Trophoblast cell (in vitro differentiated cells and primary cell): ENCODE measurements around the gene ACY1.

ENCODE experiments used
- DNase-seq, 2 donors: peaks; one replicate each; pipeline ENCODE4 v3.0.0-alpha.2; 2016
- H2AFZ ChIP-seq: 2 replicates; pipeline ENCODE4 v1.6.1; 2013; ENCODE audit warnings: low read length, moderate library complexity, mild to moderate bottlenecking; ENCODE audit not compliant: insufficient read depth, poor library complexity
- H2AK5ac ChIP-seq: 2 replicates; pipeline ENCODE4 v1.6.1; 2013; ENCODE audit warnings: mild to moderate bottlenecking, low read length
- H2BK120ac ChIP-seq: 2 replicates; pipeline ENCODE4 v1.6.1; 2013; ENCODE audit warnings: low read length, mild to moderate bottlenecking, moderate library complexity; ENCODE audit not compliant: insufficient read depth, poor library complexity
- H2BK12ac ChIP-seq: 2 replicates; pipeline ENCODE4 v1.6.1; 2013; ENCODE audit warnings: mild to moderate bottlenecking, low read length, moderate library complexity
- H2BK5ac ChIP-seq: 2 replicates; pipeline ENCODE4 v1.6.1; 2013; ENCODE audit warnings: low read length, low read depth, moderate library complexity, mild to moderate bottlenecking; ENCODE audit not compliant: poor library complexity
- H3K14ac ChIP-seq: 2 replicates; pipeline ENCODE4 v1.6.1; 2013; ENCODE audit warnings: mild to moderate bottlenecking, low read length
- H3K18ac ChIP-seq: 2 replicates; pipeline ENCODE4 v1.6.1; 2013; ENCODE audit warnings: mild to moderate bottlenecking, low read length
- H3K23ac ChIP-seq: 2 replicates; pipeline ENCODE4 v1.6.1; 2013; ENCODE audit warnings: low read length
- H3K27ac ChIP-seq: 2 replicates; pipeline ENCODE4 v1.5.1; 2013; ENCODE audit warnings: low read depth, mild to moderate bottlenecking, inconsistent platforms, low read length, moderate library complexity
- H3K27me3 ChIP-seq: 2 replicates; pipeline ENCODE4 v1.6.1; 2013; ENCODE audit warnings: inconsistent platforms, mild to moderate bottlenecking, low read length, moderate library complexity; ENCODE audit not compliant: insufficient read depth
- H3K36me3 ChIP-seq, 2 experiments: 1 replicate in 1 of 2; 2 replicates in 1 of 2; pipeline ENCODE4 v1.6.1; 2013; ENCODE audit warnings: low read length in 2 of 2, mild to moderate bottlenecking in 2 of 2, moderate library complexity in 1 of 2; ENCODE audit not compliant: insufficient read depth in 2 of 2, control insufficient read depth in 1 of 2
- H3K4ac ChIP-seq: 2 replicates; pipeline ENCODE4 v1.6.1; 2013; ENCODE audit warnings: low read depth, mild to moderate bottlenecking, low read length, moderate library complexity
- H3K4me1 ChIP-seq, 2 experiments: 1 replicate in 1 of 2; 2 replicates in 1 of 2; pipeline ENCODE4 v1.6.1; 2013; ENCODE audit warnings: low read length in 2 of 2, mild to moderate bottlenecking in 2 of 2, moderate library complexity in 1 of 2; ENCODE audit not compliant: insufficient read depth in 2 of 2, control insufficient read depth in 1 of 2
- H3K4me2 ChIP-seq: 2 replicates; pipeline ENCODE4 v1.6.1; 2013; ENCODE audit warnings: inconsistent platforms, mild to moderate bottlenecking, low read length, moderate library complexity
- H3K4me3 ChIP-seq: 2 replicates; pipeline ENCODE4 v1.5.1; 2013; ENCODE audit warnings: mild to moderate bottlenecking, low read depth, low read length, inconsistent platforms
- H3K79me1 ChIP-seq: one replicate; pipeline ENCODE4 v1.6.1; 2013; ENCODE audit warnings: low read length
- H3K79me2 ChIP-seq: 2 replicates; pipeline ENCODE4 v1.6.1; 2013; ENCODE audit warnings: low read length, mild to moderate bottlenecking; ENCODE audit not compliant: control insufficient read depth, insufficient read depth, poor library complexity
- H3K9ac ChIP-seq: 2 replicates; pipeline ENCODE4 v1.6.1; 2013; ENCODE audit warnings: mild to moderate bottlenecking, low read length
- H3K9me3 ChIP-seq: 2 replicates; pipeline ENCODE4 v1.6.1; 2013; ENCODE audit warnings: low read depth, mild to moderate bottlenecking, control low read depth, inconsistent platforms, low read length; ENCODE audit not compliant: insufficient read depth
- H4K12ac ChIP-seq: 2 replicates; pipeline ENCODE4 v1.6.1; 2013; ENCODE audit warnings: low read depth, mild to moderate bottlenecking, low read length, moderate library complexity
- H4K8ac ChIP-seq: 2 replicates; pipeline ENCODE4 v1.6.1; 2013; ENCODE audit warnings: low read depth, mild to moderate bottlenecking, low read length, moderate library complexity
- H4K91ac ChIP-seq: one replicate; pipeline ENCODE4 v1.6.1; 2013; ENCODE audit warnings: low read depth, mild to moderate bottlenecking, low read length, moderate library complexity
- WGBS: extraction: QIAGEN DNeasy Blood & Tissue Kit; methylation state at CpG from one replicate; pipeline ENCODE4 v1.1.7; 2013; ENCODE audit warnings: missing lambda C conversion rate; ENCODE audit not compliant: insufficient read length, insufficient coverage; ENCODE audit errors: extremely low coverage; 5-methylcytosine and 5-hydroxymethylcytosine counted together

The ACY1 gene

GRCh38 chr3:51948016-51948580, 35.2 kb upstream of the ACY1 start:
- no peak overlapping the region for H3K4ac ChIP-seq
- H3K4me2 ChIP-seq = no peak overlapping the region
- H3K4me3 ChIP-seq = no peak overlapping the region
- H2BK120ac ChIP-seq = no peak overlapping the region
- no peaks in the 10 kb centered on the region for H3K79me1 ChIP-seq
- no peaks in the 10 kb centered on the region for H3K79me2 ChIP-seq
- no peak overlapping the region for H2AK5ac ChIP-seq
- H4K8ac ChIP-seq = no peak overlapping the region
- no peaks in the 10 kb centered on the region for H3K27me3 ChIP-seq
- no peak for DNase-seq
- H2BK5ac ChIP-seq = no peak overlapping the region
- H4K91ac ChIP-seq = no peak overlapping the region
- no peak overlapping the region for H4K12ac ChIP-seq
- H3K36me3 ChIP-seq = no peaks in the 10 kb centered on the region
- no peak overlapping the region for H3K23ac ChIP-seq
- H3K4me1 ChIP-seq = no peaks in the 10 kb centered on the region
- no peak overlapping the region for H3K9ac ChIP-seq
- no peak overlapping the region for H3K14ac ChIP-seq
- no peak overlapping the region for H3K27ac ChIP-seq
- no peak overlapping the region for H3K18ac ChIP-seq
- H3K9me3 ChIP-seq = no peaks in the 10 kb centered on the region
- no peak overlapping the region for H2BK12ac ChIP-seq
- WGBS = no CpG with 5 or more reads among the region's 10 CpGs
- no peak overlapping the region for H2AFZ ChIP-seq

- no CpG with 5 or more reads among the region's 5 CpGs for WGBS
- Histone ChIP-seq H3K27me3 (peaks cover 8% of the 10 kb centered on the region), H3K9ac (no peak overlapping the region), H2BK12ac (no peak overlapping the region), H3K18ac (no peak overlapping the region), H4K12ac (peak overlapping the region; percentile 7), H3K9me3 (no peaks in the 10 kb centered on the region), H2AFZ (no peak overlapping the region), H3K4me1 (no peaks in the 10 kb centered on the region), H2AK5ac (no peak overlapping the region), H2BK5ac (no peak overlapping the region), H3K4ac (no peak overlapping the region), H3K4me3 (no peak overlapping the region), H2BK120ac (no peak overlapping the region), H3K14ac (no peak overlapping the region), H3K27ac (no peak overlapping the region), H4K8ac (no peak overlapping the region), H3K79me1 (no peaks in the 10 kb centered on the region), H3K79me2 (no peaks in the 10 kb centered on the region), H3K4me2 (no peak overlapping the region), H3K23ac (no peak overlapping the region), H4K91ac (no peak overlapping the region), H3K36me3 (no peaks in the 10 kb centered on the region)
- DNase-seq = no peak
Measured at GRCh38 chr3:51949121-51949520, 34.2 kb upstream of the ACY1 start.

DNA sequence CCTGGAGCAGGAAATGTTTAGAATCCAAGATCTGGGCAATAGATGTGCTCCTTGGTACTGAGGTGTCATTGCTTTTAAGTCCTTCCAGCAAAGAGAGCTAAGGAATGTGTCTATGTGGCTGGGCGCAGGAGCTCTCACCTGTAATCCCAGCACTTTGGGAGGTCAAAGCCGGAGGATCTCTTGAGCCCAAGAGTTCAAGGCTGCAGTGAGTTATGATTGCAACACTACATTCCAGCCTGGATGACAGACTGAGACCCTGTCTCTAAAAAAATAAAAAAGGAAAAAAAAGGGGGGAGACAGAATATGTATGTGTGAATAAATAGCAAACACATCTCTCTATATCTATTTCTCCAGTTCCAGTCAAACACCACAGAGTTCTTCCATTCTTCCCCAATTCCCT, 32.4 kb upstream of the ACY1 start:
- Histone ChIP-seq H2BK120ac (no peak overlapping the region), H4K8ac (no peak overlapping the region), H3K4ac (no peak overlapping the region), H3K9me3 (peaks cover 2% of the 10 kb centered on the region), H2BK5ac (no peak overlapping the region), H2AK5ac (no peak overlapping the region), H3K14ac (no peak overlapping the region), H3K79me2 (no peaks in the 10 kb centered on the region), H3K27ac (no peak overlapping the region), H4K91ac (no peak overlapping the region), H2BK12ac (no peak overlapping the region), H3K18ac (no peak overlapping the region), H3K4me2 (no peak overlapping the region), H2AFZ (no peak overlapping the region), H3K4me1 (peaks cover 6 to 8% of the 10 kb centered on the region in 2 experiments), H3K79me1 (no peaks in the 10 kb centered on the region), H3K23ac (no peak overlapping the region), H3K4me3 (no peak overlapping the region), H3K27me3 (peaks cover 19% of the 10 kb centered on the region), H4K12ac (no peak overlapping the region), H3K36me3 (no peaks in the 10 kb centered on the region), H3K9ac (no peak overlapping the region)
- no CpG with 5 or more reads among the region's 2 CpGs for WGBS
- DNase-seq = no peak

GRCh38 chr3:51953445-51953844, 29.9 kb upstream of the ACY1 start:
- peaks cover 7 to 17% of the 10 kb centered on the region in 2 experiments for H3K4me1 ChIP-seq
- peak in 1 of 2 donors; percentile 20 for DNase-seq
- H2BK5ac ChIP-seq = no peak overlapping the region
- no CpG with 5 or more reads among the region's 3 CpGs for WGBS
- H3K79me2 ChIP-seq = no peaks in the 10 kb centered on the region
- peaks cover 9% of the 10 kb centered on the region in 2 experiments for H3K36me3 ChIP-seq
- H3K27ac ChIP-seq = no peak overlapping the region
- no peak overlapping the region for H3K4me2 ChIP-seq
- no peak overlapping the region for H3K18ac ChIP-seq
- H3K79me1 ChIP-seq = no peaks in the 10 kb centered on the region
- peaks cover 3% of the 10 kb centered on the region for H3K9me3 ChIP-seq
- no peak overlapping the region for H2AK5ac ChIP-seq
- H2BK120ac ChIP-seq = no peak overlapping the region
- no peak overlapping the region for H3K14ac ChIP-seq
- peaks cover 28% of the 10 kb centered on the region for H3K27me3 ChIP-seq
- H3K4ac ChIP-seq = no peak overlapping the region
- H4K12ac ChIP-seq = no peak overlapping the region
- H4K8ac ChIP-seq = no peak overlapping the region
- H2BK12ac ChIP-seq = no peak overlapping the region
- H3K23ac ChIP-seq = no peak overlapping the region
- no peak overlapping the region for H4K91ac ChIP-seq
- H2AFZ ChIP-seq = no peak overlapping the region
- no peak overlapping the region for H3K9ac ChIP-seq
- H3K4me3 ChIP-seq = no peak overlapping the region
